ENCODE measurements around the gene SBK3. TPM values are rescaled to one million over a fixed set of nuclear protein-coding genes. Genes with fewer than 3 reads are reported as not detected.
"Not testable (repeated sequence)": the region's sequence is repeated elsewhere in the genome, so short reads cannot be mapped to it uniquely, and the experiment has no call there.

Gene SBK3
- total RNA-seq, 1 donor from 2014 or later = not detected

DNA sequence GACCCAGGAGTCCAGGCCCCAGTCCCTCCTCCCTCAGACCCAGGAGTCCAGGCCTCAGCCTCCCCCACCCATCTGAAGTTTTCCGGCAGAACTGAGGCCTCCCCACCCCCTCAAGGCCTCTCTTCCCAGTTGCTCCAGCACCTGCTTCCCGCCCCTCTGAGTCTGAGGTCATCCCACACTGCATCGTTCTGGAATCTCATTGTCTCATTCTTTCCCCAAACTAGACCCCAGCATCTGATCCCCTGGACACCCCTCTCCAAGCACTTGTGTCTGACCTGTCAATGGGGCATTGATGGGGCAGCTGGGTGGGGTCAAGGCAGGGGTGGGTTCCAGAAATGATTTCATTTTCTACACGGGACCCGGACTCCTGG is 7.6 kb downstream of the SBK3 start:
- DNase-seq (ENCODE audit: low spot score in 2 of 2) = no peak
- H3K4me1 ChIP-seq = no peaks in the 10 kb centered on the region
- H3K9me3 ChIP-seq = no peaks in the 10 kb centered on the region
- TF ChIP-seq, protein P1, sequence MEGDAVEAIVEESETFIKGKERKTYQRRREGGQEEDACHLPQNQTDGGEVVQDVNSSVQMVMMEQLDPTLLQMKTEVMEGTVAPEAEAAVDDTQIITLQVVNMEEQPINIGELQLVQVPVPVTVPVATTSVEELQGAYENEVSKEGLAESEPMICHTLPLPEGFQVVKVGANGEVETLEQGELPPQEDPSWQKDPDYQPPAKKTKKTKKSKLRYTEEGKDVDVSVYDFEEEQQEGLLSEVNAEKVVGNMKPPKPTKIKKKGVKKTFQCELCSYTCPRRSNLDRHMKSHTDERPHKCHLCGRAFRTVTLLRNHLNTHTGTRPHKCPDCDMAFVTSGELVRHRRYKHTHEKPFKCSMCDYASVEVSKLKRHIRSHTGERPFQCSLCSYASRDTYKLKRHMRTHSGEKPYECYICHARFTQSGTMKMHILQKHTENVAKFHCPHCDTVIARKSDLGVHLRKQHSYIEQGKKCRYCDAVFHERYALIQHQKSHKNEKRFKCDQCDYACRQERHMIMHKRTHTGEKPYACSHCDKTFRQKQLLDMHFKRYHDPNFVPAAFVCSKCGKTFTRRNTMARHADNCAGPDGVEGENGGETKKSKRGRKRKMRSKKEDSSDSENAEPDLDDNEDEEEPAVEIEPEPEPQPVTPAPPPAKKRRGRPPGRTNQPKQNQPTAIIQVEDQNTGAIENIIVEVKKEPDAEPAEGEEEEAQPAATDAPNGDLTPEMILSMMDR (IDR thresholded peaks at IDR 0.05) = no peak
- no peak overlapping the region for H3K4me3 ChIP-seq
- H3K27me3 ChIP-seq = no peaks in the 10 kb centered on the region
- no peak overlapping the region for H3K27ac ChIP-seq
- intact Hi-C loops (cut with DNase I) = no loop called here
- no peaks in the 10 kb centered on the region for H3K36me3 ChIP-seq

DNA sequence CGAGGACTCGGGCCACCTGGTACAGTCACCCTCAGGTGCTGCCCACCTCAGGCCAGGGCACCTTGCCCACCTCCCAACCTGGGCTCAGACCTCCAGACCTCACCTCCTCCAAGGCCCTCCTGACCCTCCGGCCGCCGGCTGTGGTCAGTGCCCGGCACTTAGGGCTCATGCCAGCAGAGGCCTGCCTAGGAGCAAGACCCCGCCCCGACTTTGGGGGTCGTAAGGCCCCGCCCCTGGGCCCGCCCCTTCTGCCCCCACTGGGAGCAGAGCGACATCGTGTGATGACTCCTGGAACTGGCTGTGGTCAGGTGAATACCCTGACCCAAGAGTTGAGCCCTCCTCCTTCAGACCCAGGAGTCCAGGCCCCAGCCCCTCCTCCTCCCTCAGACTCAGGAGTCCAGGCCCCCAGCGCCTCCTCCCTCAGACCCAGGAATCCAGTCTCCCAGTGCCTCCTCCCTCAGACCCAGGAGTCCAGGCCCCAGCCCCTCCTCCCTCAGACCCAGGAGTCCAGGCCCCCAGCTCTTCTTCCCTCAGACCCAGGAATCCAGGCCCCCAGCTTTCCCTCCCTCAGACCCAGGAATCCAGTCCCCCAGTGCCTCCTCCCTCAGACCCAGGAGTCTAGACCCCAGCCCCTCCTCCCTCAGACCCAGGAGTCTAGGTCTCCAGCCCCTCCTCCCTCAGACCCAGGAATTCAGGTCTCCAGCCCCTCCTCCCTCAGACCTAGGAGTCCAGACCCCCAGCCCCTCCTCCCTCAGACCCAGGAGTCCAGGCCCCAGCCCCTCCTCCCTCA is 8.2 kb downstream of the SBK3 start, which contains the start of gene SBK2:
SBK2 (minus strand) TSS at position 183 of the 790 bp plus-strand sequence. CDS start 839 bp downstream, outside the sequence.
- H3K4me1 ChIP-seq = no peaks in the 10 kb centered on the region
- no peaks in the 10 kb centered on the region for H3K27me3 ChIP-seq
- intact Hi-C loops (cut with DNase I) = no loop called here
- H3K9me3 ChIP-seq = no peaks in the 10 kb centered on the region
- H3K27ac ChIP-seq = no peak within 1 kb of the TSS
- H3K4me3 ChIP-seq = no peak within 1 kb of the TSS
- TF ChIP-seq, protein P1 (IDR thresholded peaks at IDR 0.05) = no peak
- H3K36me3 ChIP-seq = no peaks in the 10 kb centered on the region
- DNase-seq (ENCODE audit: low spot score in 2 of 2) = no peak

DNA sequence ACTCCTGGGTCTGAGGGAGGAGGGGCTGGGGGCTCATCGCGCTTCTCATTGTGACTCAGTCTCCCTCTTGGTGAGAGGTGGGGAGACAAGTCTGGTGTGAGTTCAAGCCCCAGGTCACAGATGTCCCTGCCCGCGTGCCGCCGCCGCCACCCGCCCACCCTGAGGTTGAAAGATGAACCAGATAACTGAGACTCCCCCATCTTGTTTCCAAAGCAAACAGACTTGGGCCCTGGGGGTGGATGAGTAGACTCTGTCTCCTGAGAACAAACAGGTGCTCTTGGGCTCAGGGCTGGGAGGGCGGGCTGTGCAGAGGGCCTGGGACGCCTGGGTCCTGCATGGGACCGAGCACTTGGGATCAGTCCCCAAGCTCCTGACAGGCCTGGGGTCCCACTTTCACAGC is 9.0 kb downstream of the SBK3 start:
- intact Hi-C loops (cut with DNase I) = no loop called here

GRCh38 chr19:55535965-55536350 is 9.4 kb downstream of the SBK3 start:
- no peak overlapping the region for H3K27ac ChIP-seq
- H3K27me3 ChIP-seq = no peaks in the 10 kb centered on the region
- intact Hi-C loops (cut with DNase I) = no loop called here
- H3K4me3 ChIP-seq = no peak overlapping the region
- TF ChIP-seq, protein P1 (IDR thresholded peaks at IDR 0.05) = no peak
- H3K9me3 ChIP-seq = no peaks in the 10 kb centered on the region
- no peaks in the 10 kb centered on the region for H3K4me1 ChIP-seq
- no peak for DNase-seq (ENCODE audit: low spot score in 2 of 2)
- H3K36me3 ChIP-seq = no peaks in the 10 kb centered on the region

More for the DNA sequence above, 9.0 kb downstream of the SBK3 start:
- Histone ChIP-seq H3K27me3 (no peaks in the 10 kb centered on the region), H3K9me3 (no peaks in the 10 kb centered on the region), H3K27ac (no peak overlapping the region), H3K36me3 (no peaks in the 10 kb centered on the region), H3K4me1 (no peaks in the 10 kb centered on the region), H3K4me3 (no peak overlapping the region)
- no peak for DNase-seq (ENCODE audit: low spot score in 2 of 2)
- TF ChIP-seq, protein P1 (IDR thresholded peaks at IDR 0.05) = no peak

- TF ChIP-seq, protein P1 (IDR thresholded peaks at IDR 0.05) = no peak
These were observed 10.0 kb downstream of the SBK3 start for GRCh38 chr19:55535173-55535964.

GRCh38 chr19:55534280-55534679 is 11.1 kb downstream of the SBK3 start:
- H3K4me3 ChIP-seq; H3K9me3 ChIP-seq; H3K27me3 ChIP-seq; H3K4me1 ChIP-seq; H3K27ac ChIP-seq; H3K36me3 ChIP-seq; intact Hi-C loops (cut with DNase I); DNase-seq (ENCODE audit: low spot score in 2 of 2): not testable (repeated sequence)

More at GRCh38 chr19:55535173-55535964, 10.0 kb downstream of the SBK3 start:
- Histone ChIP-seq H3K4me1 (no peaks in the 10 kb centered on the region), H3K27me3 (no peaks in the 10 kb centered on the region), H3K36me3 (no peaks in the 10 kb centered on the region), H3K27ac (no peak overlapping the region), H3K4me3 (no peak overlapping the region), H3K9me3 (no peaks in the 10 kb centered on the region)
- intact Hi-C loops (cut with DNase I) = no loop called here
- DNase-seq (ENCODE audit: low spot score in 2 of 2) = no peak

Measured in ascending aorta (tissue), 2 donors.